Loucy (cell line): ENCODE results near the gene SPOPL.

Source experiments
- EZH2phosphoT487 ChIP-seq: fragments of 200-600 bp; IDR thresholded peaks from 2 replicates; pipeline ENCODE4 v1.6.1; 2018; ENCODE audit warnings: antibody characterized with exemption, mild to moderate bottlenecking, moderate library complexity, borderline replicate concordance
- TF ChIP-seq, protein P1 (sequence below): fragments of 200-600 bp; sonication (generic); conservative IDR thresholded peaks from 2 replicates; pipeline ENCODE4 v1.5.1; 2014; ENCODE audit warnings: mild to moderate bottlenecking, antibody characterized with exemption, low read length

DNA sequence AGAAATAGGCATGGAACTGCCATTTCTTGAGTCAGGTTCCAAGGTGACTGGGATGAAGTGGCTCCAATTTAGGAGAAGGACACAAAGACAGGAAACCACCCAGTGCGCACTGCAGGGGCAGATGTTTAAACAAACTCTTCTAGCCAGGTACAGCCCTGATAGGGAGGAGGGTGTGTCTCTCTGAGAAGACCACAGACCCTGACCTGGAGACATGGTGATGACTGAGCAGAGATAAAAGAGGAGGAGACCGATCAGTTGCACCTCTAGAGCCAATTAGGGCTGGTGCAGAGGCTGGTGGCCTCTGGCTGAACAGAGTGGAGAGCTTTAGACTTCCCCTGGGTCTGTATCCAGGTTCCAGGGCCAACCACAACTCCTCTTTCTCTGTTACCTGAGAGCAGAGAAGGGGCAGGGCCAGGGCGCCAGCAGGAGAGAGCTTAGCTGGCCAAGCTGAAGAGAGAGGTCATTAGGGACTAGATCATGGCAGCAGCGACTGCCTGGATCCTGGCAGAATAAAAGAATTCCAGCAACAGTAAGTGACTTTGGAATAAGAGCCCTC, 5.4 kb upstream of the SPOPL start:
- TF ChIP-seq, protein P1, sequence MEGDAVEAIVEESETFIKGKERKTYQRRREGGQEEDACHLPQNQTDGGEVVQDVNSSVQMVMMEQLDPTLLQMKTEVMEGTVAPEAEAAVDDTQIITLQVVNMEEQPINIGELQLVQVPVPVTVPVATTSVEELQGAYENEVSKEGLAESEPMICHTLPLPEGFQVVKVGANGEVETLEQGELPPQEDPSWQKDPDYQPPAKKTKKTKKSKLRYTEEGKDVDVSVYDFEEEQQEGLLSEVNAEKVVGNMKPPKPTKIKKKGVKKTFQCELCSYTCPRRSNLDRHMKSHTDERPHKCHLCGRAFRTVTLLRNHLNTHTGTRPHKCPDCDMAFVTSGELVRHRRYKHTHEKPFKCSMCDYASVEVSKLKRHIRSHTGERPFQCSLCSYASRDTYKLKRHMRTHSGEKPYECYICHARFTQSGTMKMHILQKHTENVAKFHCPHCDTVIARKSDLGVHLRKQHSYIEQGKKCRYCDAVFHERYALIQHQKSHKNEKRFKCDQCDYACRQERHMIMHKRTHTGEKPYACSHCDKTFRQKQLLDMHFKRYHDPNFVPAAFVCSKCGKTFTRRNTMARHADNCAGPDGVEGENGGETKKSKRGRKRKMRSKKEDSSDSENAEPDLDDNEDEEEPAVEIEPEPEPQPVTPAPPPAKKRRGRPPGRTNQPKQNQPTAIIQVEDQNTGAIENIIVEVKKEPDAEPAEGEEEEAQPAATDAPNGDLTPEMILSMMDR = no peak
- TF ChIP-seq EZH2phosphoT487 = no peak
